ENCODE data around the gene CLEC19A.

CLEC19A gene

DNA sequence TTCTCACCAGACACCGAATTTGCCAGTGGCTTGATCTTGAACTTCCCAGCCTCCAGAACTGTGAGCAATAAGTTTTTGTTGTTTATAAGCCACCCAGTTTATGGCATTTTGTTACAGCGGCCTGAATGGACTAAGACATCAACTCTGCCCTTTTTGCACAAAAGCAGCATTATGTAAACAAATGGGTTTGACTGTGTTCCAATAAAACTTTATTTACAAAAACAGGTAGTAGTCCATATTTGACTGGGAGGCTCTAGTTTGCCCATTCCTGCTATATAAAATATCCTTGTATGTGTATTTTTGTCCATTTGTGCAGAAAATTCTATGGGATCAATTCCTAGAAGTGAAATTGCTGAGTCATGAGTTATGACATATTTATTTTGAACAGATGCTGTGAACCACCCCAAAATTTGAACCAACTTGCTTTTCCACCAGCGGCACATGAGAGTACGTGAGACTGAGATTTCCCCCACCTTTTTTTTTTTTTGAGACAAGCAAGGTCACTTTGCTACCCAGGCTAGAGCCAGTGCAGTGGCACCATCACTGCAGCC lies 21.3 kb upstream of the CLEC19A start:
- TF ChIP-seq TAF1 (IDR thresholded peaks at IDR 0.05; ENCODE audit: borderline replicate concordance, insufficient read depth, low read length), result no peak
- TF ChIP-seq SIN3A (IDR thresholded peaks at IDR 0.05; ENCODE audit: borderline replicate concordance, insufficient read depth, low read length), result no peak
- TF ChIP-seq POLR2AphosphoS5 (IDR thresholded peaks at IDR 0.05; ENCODE audit: low read depth, low read length), result no peak
- TF ChIP-seq, protein P1, sequence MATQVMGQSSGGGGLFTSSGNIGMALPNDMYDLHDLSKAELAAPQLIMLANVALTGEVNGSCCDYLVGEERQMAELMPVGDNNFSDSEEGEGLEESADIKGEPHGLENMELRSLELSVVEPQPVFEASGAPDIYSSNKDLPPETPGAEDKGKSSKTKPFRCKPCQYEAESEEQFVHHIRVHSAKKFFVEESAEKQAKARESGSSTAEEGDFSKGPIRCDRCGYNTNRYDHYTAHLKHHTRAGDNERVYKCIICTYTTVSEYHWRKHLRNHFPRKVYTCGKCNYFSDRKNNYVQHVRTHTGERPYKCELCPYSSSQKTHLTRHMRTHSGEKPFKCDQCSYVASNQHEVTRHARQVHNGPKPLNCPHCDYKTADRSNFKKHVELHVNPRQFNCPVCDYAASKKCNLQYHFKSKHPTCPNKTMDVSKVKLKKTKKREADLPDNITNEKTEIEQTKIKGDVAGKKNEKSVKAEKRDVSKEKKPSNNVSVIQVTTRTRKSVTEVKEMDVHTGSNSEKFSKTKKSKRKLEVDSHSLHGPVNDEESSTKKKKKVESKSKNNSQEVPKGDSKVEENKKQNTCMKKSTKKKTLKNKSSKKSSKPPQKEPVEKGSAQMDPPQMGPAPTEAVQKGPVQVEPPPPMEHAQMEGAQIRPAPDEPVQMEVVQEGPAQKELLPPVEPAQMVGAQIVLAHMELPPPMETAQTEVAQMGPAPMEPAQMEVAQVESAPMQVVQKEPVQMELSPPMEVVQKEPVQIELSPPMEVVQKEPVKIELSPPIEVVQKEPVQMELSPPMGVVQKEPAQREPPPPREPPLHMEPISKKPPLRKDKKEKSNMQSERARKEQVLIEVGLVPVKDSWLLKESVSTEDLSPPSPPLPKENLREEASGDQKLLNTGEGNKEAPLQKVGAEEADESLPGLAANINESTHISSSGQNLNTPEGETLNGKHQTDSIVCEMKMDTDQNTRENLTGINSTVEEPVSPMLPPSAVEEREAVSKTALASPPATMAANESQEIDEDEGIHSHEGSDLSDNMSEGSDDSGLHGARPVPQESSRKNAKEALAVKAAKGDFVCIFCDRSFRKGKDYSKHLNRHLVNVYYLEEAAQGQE (IDR thresholded peaks at IDR 0.05; ENCODE audit: insufficient read depth in 1 of 2, low read depth in 2 of 2, low read length in 2 of 2), result no peak
- no peak for TF ChIP-seq FOXP2 (optimal IDR thresholded peaks at IDR 0.05; ENCODE audit: borderline replicate concordance, extremely low read depth, extremely low read length, insufficient read depth)

- no peak for TF ChIP-seq FOXP2 (optimal IDR thresholded peaks at IDR 0.05; ENCODE audit: borderline replicate concordance, extremely low read depth, extremely low read length, insufficient read depth)
- no peak for TF ChIP-seq TAF1 (IDR thresholded peaks at IDR 0.05; ENCODE audit: borderline replicate concordance, insufficient read depth, low read length)
- no peak for TF ChIP-seq SIN3A (IDR thresholded peaks at IDR 0.05; ENCODE audit: borderline replicate concordance, insufficient read depth, low read length)
- TF ChIP-seq POLR2AphosphoS5 (IDR thresholded peaks at IDR 0.05; ENCODE audit: low read depth, low read length), result no peak
- TF ChIP-seq, protein P1 (IDR thresholded peaks at IDR 0.05; ENCODE audit: insufficient read depth in 1 of 2, low read depth in 2 of 2, low read length in 2 of 2), result no peak
These were observed 20.1 kb upstream of the CLEC19A start for GRCh38 chr16:19265380-19265930.

GRCh38 chr16:19266774-19267173 lies 18.8 kb upstream of the CLEC19A start:
- TF ChIP-seq TAF1 (IDR thresholded peaks at IDR 0.05; ENCODE audit: borderline replicate concordance, insufficient read depth, low read length), result no peak
- TF ChIP-seq, protein P1 (IDR thresholded peaks at IDR 0.05; ENCODE audit: insufficient read depth in 1 of 2, low read depth in 2 of 2, low read length in 2 of 2), result no peak
- TF ChIP-seq POLR2AphosphoS5 (IDR thresholded peaks at IDR 0.05; ENCODE audit: low read depth, low read length), result no peak
- TF ChIP-seq FOXP2 (optimal IDR thresholded peaks at IDR 0.05; ENCODE audit: borderline replicate concordance, extremely low read depth, extremely low read length, insufficient read depth), result no peak
- TF ChIP-seq SIN3A (IDR thresholded peaks at IDR 0.05; ENCODE audit: borderline replicate concordance, insufficient read depth, low read length), result no peak

DNA sequence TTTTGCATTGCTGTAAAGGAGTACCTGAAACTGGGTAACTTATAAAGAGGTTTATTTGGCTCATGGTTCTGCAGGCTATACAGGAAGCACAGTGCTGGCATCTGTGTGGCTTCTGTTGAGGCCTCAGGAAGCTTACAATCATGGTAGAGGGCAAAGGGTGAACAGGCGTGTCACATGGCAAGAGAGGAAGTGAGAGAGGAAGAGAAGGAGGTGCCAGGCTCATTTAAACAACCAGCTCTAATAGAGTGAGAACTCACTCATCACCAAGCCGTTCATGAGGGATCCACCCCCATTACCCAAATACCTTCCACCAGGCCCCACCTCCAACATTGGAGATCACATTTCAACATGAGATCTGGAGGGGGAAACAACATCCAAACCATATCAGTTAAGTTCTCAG lies 16.4 kb upstream of the CLEC19A start:
- TF ChIP-seq TAF1 (IDR thresholded peaks at IDR 0.05; ENCODE audit: borderline replicate concordance, insufficient read depth, low read length), result no peak
- no peak for TF ChIP-seq POLR2AphosphoS5 (IDR thresholded peaks at IDR 0.05; ENCODE audit: low read depth, low read length)
- TF ChIP-seq, protein P1 (IDR thresholded peaks at IDR 0.05; ENCODE audit: insufficient read depth in 1 of 2, low read depth in 2 of 2, low read length in 2 of 2), result no peak
- no peak for TF ChIP-seq FOXP2 (optimal IDR thresholded peaks at IDR 0.05; ENCODE audit: borderline replicate concordance, extremely low read depth, extremely low read length, insufficient read depth)
- TF ChIP-seq SIN3A (IDR thresholded peaks at IDR 0.05; ENCODE audit: borderline replicate concordance, insufficient read depth, low read length), result no peak
